Endodermal cell (in vitro differentiated cells): ENCODE results near the gene ZCCHC24. TPM values are rescaled to one million over a fixed set of nuclear protein-coding genes. Genes with fewer than 3 reads are reported as not detected.

ENCODE experiments used
- DNase-seq: peaks from one replicate; pipeline ENCODE4 v3.0.0-alpha.2; 2017
- H3K27ac ChIP-seq: 2 replicates; pipeline ENCODE4 v1.5.1; 2013; ENCODE audit warnings: mild to moderate bottlenecking, low read depth, low read length, moderate library complexity
- H3K27me3 ChIP-seq: 2 replicates; pipeline ENCODE4 v1.6.1; 2013; ENCODE audit warnings: mild to moderate bottlenecking, low read length, moderate library complexity; ENCODE audit not compliant: insufficient read depth, control insufficient read depth, poor library complexity, severe bottlenecking
- H3K36me3 ChIP-seq: 2 replicates; pipeline ENCODE4 v1.7.0; 2013; ENCODE audit warnings: mild to moderate bottlenecking, low read length, moderate library complexity; ENCODE audit not compliant: control insufficient read depth, insufficient read depth
- H3K4me1 ChIP-seq: one replicate; pipeline ENCODE4 v1.7.0; 2013; ENCODE audit warnings: low read length; ENCODE audit not compliant: control insufficient read depth, insufficient read depth
- H3K4me3 ChIP-seq: 2 replicates; pipeline ENCODE4 v1.5.1; 2013; ENCODE audit warnings: mild to moderate bottlenecking, low read length, moderate library complexity
- H3K9ac ChIP-seq: 2 replicates; pipeline ENCODE4 v1.6.1; 2013; ENCODE audit warnings: mild to moderate bottlenecking, low read length, moderate library complexity; ENCODE audit not compliant: poor library complexity, severe bottlenecking; ENCODE audit errors: extremely low read depth
- H3K9me3 ChIP-seq: 2 replicates; pipeline ENCODE4 v1.6.1; 2013; ENCODE audit warnings: mild to moderate bottlenecking, low read length, moderate library complexity; ENCODE audit not compliant: control insufficient read depth
- H3K27ac Mint-ChIP-seq: 2 replicates; pipeline ENCODE4 v1.8.0; 2020; ENCODE audit warnings: mixed read lengths
- H3K27me3 Mint-ChIP-seq: 2 replicates; pipeline ENCODE4 v1.8.0; 2021; ENCODE audit warnings: mild to moderate bottlenecking, mixed read lengths; ENCODE audit not compliant: insufficient read depth
- H3K36me3 Mint-ChIP-seq: 2 replicates; pipeline ENCODE4 v1.8.0; 2020; ENCODE audit warnings: low read depth, mixed read lengths
- H3K4me1 Mint-ChIP-seq: 2 replicates; pipeline ENCODE4 v1.8.0; 2020; ENCODE audit warnings: mixed read lengths
- H3K4me3 Mint-ChIP-seq: 2 replicates; pipeline ENCODE4 v1.8.0; 2020; ENCODE audit warnings: mild to moderate bottlenecking, moderate library complexity, mixed read lengths
- H3K9me3 Mint-ChIP-seq: 2 replicates; pipeline ENCODE4 v1.8.0; 2020; ENCODE audit warnings: mild to moderate bottlenecking, mixed read lengths
- WGBS, 2 experiments: methylation state at CpG; one replicate each; pipeline versions ENCODE4 v1.1.5 to v1.1.7; 2013; ENCODE audit warnings: missing lambda C conversion rate in 2 of 2, mixed read lengths in 1 of 2; ENCODE audit not compliant: insufficient coverage in 1 of 2, insufficient read length in 1 of 2; 5-methylcytosine and 5-hydroxymethylcytosine counted together
- total RNA-seq, 2 donors: library from RNA; stranded (reverse); fragmentation: NEBNext Ultra II Directional in 1 of 2; extraction: Animal tissue kit (Norgen Biotek cat#: 25700) in 1 of 2; gene quantifications; 2 replicates in 1 of 2; 3 replicates in 1 of 2; pipeline ENCODE4 v1.2.1, GENCODE V29; 2021
- TF ChIP-seq, protein P1 (sequence below): fragments of 200-600 bp; sonication (generic); conservative IDR thresholded peaks from 2 replicates; pipeline ENCODE4 v1.5.0; 2021; ENCODE audit warnings: antibody characterized with exemption, mild to moderate bottlenecking

Gene ZCCHC24
- total RNA-seq, 2 donors from 2014 or later = 7.6 to 10.7 TPM

DNA sequence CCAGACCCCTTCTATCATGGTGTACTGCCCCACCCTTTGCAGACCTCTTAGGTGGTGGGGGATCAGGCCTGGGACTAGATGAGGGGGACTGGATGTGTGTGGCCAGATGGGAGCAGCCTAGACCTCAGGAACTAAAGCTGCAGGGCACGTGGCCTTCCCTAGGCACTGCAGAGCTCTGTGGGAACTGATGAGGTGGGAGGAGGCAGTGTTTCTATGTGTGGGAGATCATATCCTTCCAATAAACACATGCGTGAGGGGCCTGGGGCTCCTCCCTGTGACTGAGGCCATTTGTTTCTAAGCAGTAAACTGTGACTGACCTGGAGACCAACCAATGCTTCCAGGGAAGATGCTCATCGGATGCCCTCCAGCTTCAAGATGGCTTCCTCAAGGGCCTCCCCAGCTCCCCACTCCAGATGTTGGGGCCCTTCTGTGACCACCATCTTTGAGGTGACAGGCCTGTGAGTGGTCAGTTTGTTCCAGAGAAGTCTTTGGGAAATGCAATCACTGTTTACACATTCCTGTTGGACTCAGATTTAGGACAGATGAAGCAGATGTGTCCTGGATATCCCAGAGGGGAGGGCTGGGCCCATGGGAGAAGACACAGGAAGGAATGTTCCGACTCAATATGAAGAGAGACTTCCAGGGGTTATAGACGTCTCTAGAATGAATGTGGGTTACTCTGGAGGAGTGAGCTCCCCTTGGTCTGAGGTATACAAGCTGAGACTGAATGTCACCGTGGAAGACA lies 23.6 kb upstream of the ZCCHC24 start:
- 89 to 90% methylated on average over 4 to 6 of the region's 6 CpGs for WGBS, 2 experiments
- no peak overlapping the region for H3K27ac Mint-ChIP-seq
- peaks cover 7% of the 10 kb centered on the region for H3K27me3 ChIP-seq
- no peaks in the 10 kb centered on the region for H3K4me1 Mint-ChIP-seq
- no peak overlapping the region for H3K4me3 Mint-ChIP-seq
- no peaks in the 10 kb centered on the region for H3K36me3 ChIP-seq
- H3K9me3 Mint-ChIP-seq = no peaks in the 10 kb centered on the region
- TF ChIP-seq, protein P1, sequence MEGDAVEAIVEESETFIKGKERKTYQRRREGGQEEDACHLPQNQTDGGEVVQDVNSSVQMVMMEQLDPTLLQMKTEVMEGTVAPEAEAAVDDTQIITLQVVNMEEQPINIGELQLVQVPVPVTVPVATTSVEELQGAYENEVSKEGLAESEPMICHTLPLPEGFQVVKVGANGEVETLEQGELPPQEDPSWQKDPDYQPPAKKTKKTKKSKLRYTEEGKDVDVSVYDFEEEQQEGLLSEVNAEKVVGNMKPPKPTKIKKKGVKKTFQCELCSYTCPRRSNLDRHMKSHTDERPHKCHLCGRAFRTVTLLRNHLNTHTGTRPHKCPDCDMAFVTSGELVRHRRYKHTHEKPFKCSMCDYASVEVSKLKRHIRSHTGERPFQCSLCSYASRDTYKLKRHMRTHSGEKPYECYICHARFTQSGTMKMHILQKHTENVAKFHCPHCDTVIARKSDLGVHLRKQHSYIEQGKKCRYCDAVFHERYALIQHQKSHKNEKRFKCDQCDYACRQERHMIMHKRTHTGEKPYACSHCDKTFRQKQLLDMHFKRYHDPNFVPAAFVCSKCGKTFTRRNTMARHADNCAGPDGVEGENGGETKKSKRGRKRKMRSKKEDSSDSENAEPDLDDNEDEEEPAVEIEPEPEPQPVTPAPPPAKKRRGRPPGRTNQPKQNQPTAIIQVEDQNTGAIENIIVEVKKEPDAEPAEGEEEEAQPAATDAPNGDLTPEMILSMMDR = no peak
- no peak overlapping the region for H3K27ac ChIP-seq
- H3K4me1 ChIP-seq = no peaks in the 10 kb centered on the region
- H3K9me3 ChIP-seq = no peaks in the 10 kb centered on the region
- H3K27me3 Mint-ChIP-seq = peaks cover 15% of the 10 kb centered on the region
- no peak for DNase-seq
- H3K9ac ChIP-seq = no peak overlapping the region
- no peaks in the 10 kb centered on the region for H3K36me3 Mint-ChIP-seq
- H3K4me3 ChIP-seq = no peak overlapping the region

DNA sequence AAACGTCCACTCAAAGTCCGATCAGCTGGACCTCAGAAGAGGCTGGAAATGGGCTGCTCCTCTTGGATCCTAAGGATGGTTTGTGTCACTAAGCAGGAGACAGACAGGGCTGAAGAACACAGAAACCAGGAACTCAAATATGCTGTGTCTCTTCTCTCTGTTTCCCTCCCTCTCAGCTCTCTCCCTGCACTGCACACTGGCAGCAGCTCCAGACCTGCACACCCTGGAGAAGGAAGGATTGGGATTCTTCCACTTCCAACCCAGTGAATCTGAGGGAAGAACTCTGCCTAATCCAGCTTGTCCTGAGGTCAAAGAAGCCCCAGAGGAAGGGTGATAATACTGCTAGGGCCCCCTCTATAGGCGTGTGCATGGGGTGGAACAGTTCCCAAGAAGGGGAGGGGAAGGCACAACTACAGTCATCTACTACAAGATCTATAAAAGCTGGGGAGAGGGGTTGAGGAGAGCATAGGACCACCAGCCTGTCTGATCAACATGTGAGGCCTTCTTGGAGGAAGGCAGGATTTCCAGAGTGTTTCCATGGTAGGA lies 22.7 kb upstream of the ZCCHC24 start:
- peaks cover 15% of the 10 kb centered on the region for H3K27me3 Mint-ChIP-seq
- no peaks in the 10 kb centered on the region for H3K9me3 Mint-ChIP-seq
- Histone ChIP-seq H3K9ac (no peak overlapping the region), H3K36me3 (no peaks in the 10 kb centered on the region), H3K4me1 (no peaks in the 10 kb centered on the region), H3K9me3 (no peaks in the 10 kb centered on the region), H3K4me3 (no peak overlapping the region), H3K27ac (no peak overlapping the region), H3K27me3 (peaks cover 16% of the 10 kb centered on the region)
- WGBS, 2 experiments = 95 to 100% methylated on average over 2 of the region's 3 CpGs
- TF ChIP-seq, protein P1 = no peak
- no peak for DNase-seq
- H3K4me3 Mint-ChIP-seq = no peak overlapping the region
- peak overlapping the region; percentile 27 for H3K27ac Mint-ChIP-seq
- no peaks in the 10 kb centered on the region for H3K36me3 Mint-ChIP-seq
- no peaks in the 10 kb centered on the region for H3K4me1 Mint-ChIP-seq

DNA sequence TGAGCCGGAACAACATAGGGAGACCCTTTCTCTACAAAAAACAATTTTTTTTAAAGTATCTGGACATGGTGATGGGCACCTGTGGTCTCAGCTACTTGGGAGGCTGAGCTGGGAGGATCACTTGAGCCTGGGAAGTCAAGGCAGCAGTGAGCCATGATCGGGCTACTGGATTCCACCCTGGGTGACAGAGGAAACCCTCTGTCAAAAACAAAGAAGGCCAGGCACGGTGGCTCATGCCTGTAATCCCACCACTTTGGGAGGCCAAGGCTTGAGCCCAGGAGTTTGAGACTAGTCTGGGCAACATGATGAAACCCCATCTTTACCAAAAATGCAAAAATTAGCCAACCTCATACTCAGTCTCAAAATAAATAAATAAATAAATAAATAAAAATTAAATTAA lies 19.9 kb upstream of the ZCCHC24 start:
- no peak for DNase-seq
- no peak overlapping the region for H3K4me3 Mint-ChIP-seq
- H3K4me1 ChIP-seq = peaks cover 2% of the 10 kb centered on the region
- no peaks in the 10 kb centered on the region for H3K36me3 ChIP-seq
- no peaks in the 10 kb centered on the region for H3K4me1 Mint-ChIP-seq
- peaks cover 36% of the 10 kb centered on the region for H3K27me3 ChIP-seq
- no peak overlapping the region for H3K9ac ChIP-seq
- TF ChIP-seq, protein P1 = no peak
- H3K9me3 Mint-ChIP-seq = no peaks in the 10 kb centered on the region
- H3K27me3 Mint-ChIP-seq = peaks cover 11% of the 10 kb centered on the region
- H3K36me3 Mint-ChIP-seq = no peaks in the 10 kb centered on the region
- H3K27ac Mint-ChIP-seq = no peak overlapping the region
- H3K4me3 ChIP-seq = no peak overlapping the region
- H3K27ac ChIP-seq = no peak overlapping the region
- WGBS, 2 experiments = 98 to 100% methylated on average over 2 to 3 of the region's 3 CpGs
- no peaks in the 10 kb centered on the region for H3K9me3 ChIP-seq
